Measurements from ENCODE around the gene INTS7.

DNA sequence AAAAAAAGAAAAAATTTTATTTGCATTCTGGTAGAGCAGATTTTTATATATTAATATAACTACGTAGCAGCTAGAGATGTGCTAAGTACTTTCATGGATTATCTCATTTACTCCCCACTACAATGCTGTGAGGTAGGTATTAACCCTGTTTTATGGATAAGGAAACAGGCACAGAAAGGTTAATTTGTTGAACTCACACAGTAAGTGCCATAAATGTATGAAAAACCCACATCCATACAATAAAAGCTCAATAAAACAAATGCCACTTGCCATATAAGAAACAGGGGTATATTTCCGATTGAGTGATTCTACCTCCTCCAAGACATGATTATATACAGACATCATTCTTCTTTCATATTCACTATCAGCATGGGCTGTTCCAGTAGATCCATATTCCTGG lies 83.1 kb downstream of the INTS7 start:
- TF ChIP-seq, protein P1, sequence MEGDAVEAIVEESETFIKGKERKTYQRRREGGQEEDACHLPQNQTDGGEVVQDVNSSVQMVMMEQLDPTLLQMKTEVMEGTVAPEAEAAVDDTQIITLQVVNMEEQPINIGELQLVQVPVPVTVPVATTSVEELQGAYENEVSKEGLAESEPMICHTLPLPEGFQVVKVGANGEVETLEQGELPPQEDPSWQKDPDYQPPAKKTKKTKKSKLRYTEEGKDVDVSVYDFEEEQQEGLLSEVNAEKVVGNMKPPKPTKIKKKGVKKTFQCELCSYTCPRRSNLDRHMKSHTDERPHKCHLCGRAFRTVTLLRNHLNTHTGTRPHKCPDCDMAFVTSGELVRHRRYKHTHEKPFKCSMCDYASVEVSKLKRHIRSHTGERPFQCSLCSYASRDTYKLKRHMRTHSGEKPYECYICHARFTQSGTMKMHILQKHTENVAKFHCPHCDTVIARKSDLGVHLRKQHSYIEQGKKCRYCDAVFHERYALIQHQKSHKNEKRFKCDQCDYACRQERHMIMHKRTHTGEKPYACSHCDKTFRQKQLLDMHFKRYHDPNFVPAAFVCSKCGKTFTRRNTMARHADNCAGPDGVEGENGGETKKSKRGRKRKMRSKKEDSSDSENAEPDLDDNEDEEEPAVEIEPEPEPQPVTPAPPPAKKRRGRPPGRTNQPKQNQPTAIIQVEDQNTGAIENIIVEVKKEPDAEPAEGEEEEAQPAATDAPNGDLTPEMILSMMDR (IDR thresholded peaks at IDR 0.05) = no peak
- no peak for TF ChIP-seq POLR2A (IDR thresholded peaks at IDR 0.05)
